Astrocyte (in vitro differentiated cells and primary cell): Measurements from ENCODE around the gene HDAC10.

Experiments used
- EZH2 ChIP-seq: IDR thresholded peaks from 2 replicates; pipeline ENCODE4 v1.6.1; 2012; ENCODE audit warnings: mild to moderate bottlenecking, low read length, inconsistent platforms; ENCODE audit not compliant: insufficient read depth
- TF ChIP-seq, protein P1 (sequence below): IDR thresholded peaks from 2 replicates; pipeline ENCODE4 v1.5.1; 2011; ENCODE audit warnings: low read depth, mild to moderate bottlenecking, inconsistent platforms, low read length, moderate library complexity; ENCODE audit not compliant: insufficient read depth

GRCh38 chr22:50276143-50276542, 25.1 kb upstream of the HDAC10 start:
- TF ChIP-seq, protein P1, sequence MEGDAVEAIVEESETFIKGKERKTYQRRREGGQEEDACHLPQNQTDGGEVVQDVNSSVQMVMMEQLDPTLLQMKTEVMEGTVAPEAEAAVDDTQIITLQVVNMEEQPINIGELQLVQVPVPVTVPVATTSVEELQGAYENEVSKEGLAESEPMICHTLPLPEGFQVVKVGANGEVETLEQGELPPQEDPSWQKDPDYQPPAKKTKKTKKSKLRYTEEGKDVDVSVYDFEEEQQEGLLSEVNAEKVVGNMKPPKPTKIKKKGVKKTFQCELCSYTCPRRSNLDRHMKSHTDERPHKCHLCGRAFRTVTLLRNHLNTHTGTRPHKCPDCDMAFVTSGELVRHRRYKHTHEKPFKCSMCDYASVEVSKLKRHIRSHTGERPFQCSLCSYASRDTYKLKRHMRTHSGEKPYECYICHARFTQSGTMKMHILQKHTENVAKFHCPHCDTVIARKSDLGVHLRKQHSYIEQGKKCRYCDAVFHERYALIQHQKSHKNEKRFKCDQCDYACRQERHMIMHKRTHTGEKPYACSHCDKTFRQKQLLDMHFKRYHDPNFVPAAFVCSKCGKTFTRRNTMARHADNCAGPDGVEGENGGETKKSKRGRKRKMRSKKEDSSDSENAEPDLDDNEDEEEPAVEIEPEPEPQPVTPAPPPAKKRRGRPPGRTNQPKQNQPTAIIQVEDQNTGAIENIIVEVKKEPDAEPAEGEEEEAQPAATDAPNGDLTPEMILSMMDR = no peak
- no peak for TF ChIP-seq EZH2
